Inflammatory macrophage (primary cell): ENCODE data around the gene GEMIN2.
"Not testable (repeated sequence)": the region's sequence is repeated elsewhere in the genome, so short reads cannot be mapped to it uniquely, and the experiment has no call there.

Source experiments
- DNase-seq, 2 donors: peaks; one replicate each; pipeline ENCODE4 v3.0.0-alpha.2; 2020 to 2022

The GEMIN2 gene

GRCh38 chr14:39176263-39177167 lies 62.4 kb downstream of the GEMIN2 start:
- no peak for DNase-seq

GRCh38 chr14:39177168-39177545 lies 63.0 kb downstream of the GEMIN2 start:
- DNase-seq: no peak

- no peak for DNase-seq
Observed at GRCh38 chr14:39179042-39179441, 64.9 kb downstream of the GEMIN2 start.

- DNase-seq: no peak
Observed at GRCh38 chr14:39180553-39180952, 66.4 kb downstream of the GEMIN2 start.

- no peak for DNase-seq
Observed at GRCh38 chr14:39181026-39181692, 67.0 kb downstream of the GEMIN2 start.

GRCh38 chr14:39181693-39182047 lies 67.5 kb downstream of the GEMIN2 start:
- DNase-seq: no peak

- no peak for DNase-seq
Observed at GRCh38 chr14:39182770-39183684, 68.9 kb downstream of the GEMIN2 start.

- DNase-seq: not testable (repeated sequence)
Observed at GRCh38 chr14:39183685-39184003, 69.5 kb downstream of the GEMIN2 start.

GRCh38 chr14:39184628-39185255 lies 70.6 kb downstream of the GEMIN2 start:
- no peak for DNase-seq

- no peak for DNase-seq
Observed at GRCh38 chr14:39185256-39186049, 71.3 kb downstream of the GEMIN2 start.
